WERI-Rb-1 (cell line): ENCODE results near the gene DENND1B.

Source experiments
- DNase-seq: peaks from one replicate; pipeline ENCODE4 v3.0.0-alpha.2; 2020
- H3K27ac ChIP-seq: fragments of 250-450 bp; sonication (Bioruptor Pico); 2 replicates; pipeline ENCODE4 v1.5.1; 2020; ENCODE audit warnings: mild to moderate bottlenecking, moderate library complexity
- H3K27me3 ChIP-seq: fragments of 250-450 bp; sonication (Bioruptor Pico); 2 replicates; pipeline ENCODE4 v1.5.1; 2021; ENCODE audit warnings: mild to moderate bottlenecking, low read depth, moderate library complexity; ENCODE audit not compliant: insufficient read depth, severe bottlenecking
- H3K36me3 ChIP-seq: fragments of 250-450 bp; sonication (Bioruptor Pico); 2 replicates; pipeline ENCODE4 v1.5.1; 2020; ENCODE audit warnings: mild to moderate bottlenecking, moderate library complexity
- H3K4me3 ChIP-seq: 2 replicates; pipeline ENCODE4 v1.5.1; 2011; ENCODE audit warnings: low read depth, mild to moderate bottlenecking, control low read depth, low read length
- H3K9me3 ChIP-seq: fragments of 250-450 bp; sonication (Bioruptor Pico); 2 replicates; pipeline ENCODE4 v1.5.1; 2021; ENCODE audit warnings: mild to moderate bottlenecking, moderate library complexity; ENCODE audit not compliant: severe bottlenecking
- CTCF ChIP-seq: IDR thresholded peaks from 2 replicates; pipeline ENCODE4 v1.5.1; 2011; ENCODE audit warnings: low read depth, mild to moderate bottlenecking, control low read depth, inconsistent platforms, low read length

The DENND1B gene

DNA sequence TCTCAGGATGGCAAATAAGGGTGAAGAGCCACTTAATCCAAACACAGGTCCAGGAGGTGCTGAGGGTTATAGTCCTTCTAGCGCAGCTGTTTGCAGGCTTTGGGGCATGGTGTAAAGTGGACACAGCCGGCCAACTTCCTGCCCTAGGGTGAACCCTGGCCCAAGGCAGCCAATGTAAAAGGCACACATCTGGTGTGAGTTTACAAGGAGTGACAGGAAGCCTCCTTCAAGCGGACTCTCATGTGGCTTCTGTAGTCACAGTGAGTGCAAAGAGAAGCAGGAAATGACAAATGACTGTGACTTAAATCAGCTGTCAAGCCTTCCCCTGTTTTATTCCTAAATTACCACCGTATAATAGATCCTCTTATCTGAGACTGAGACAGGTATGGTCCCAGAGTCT lies 294.2 kb downstream of the DENND1B start:
- H3K4me3 ChIP-seq = no peak overlapping the region
- no peaks in the 10 kb centered on the region for H3K27me3 ChIP-seq
- no peaks in the 10 kb centered on the region for H3K9me3 ChIP-seq
- H3K27ac ChIP-seq = no peak overlapping the region
- no peak for TF ChIP-seq CTCF
- H3K36me3 ChIP-seq = no peaks in the 10 kb centered on the region
- no peak for DNase-seq

- Histone ChIP-seq H3K9me3 (no peaks in the 10 kb centered on the region), H3K27me3 (no peaks in the 10 kb centered on the region)
- TF ChIP-seq CTCF = no peak
These were observed 294.8 kb downstream of the DENND1B start for GRCh38 chr1:197480446-197480845.

DNA sequence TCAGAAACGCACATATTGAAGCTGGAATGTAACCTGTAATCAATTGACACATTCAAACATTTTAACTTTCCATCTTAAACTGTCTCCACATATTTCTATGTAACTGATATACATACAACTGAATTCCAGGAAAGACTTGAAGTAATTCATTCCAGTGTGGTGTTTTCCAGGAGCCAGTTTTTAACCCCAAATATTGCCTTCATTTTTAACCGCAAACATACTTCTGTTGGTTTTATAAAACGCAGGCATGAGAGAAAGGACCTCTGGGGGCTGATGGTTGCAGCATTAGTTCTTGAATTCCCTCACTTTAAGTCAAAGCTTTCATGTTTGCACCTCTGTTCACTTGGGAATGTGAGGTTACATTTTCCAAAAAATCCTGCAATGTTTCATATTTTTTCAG lies 303.1 kb downstream of the DENND1B start:
- DNase-seq = no peak
- no peaks in the 10 kb centered on the region for H3K36me3 ChIP-seq
- H3K27ac ChIP-seq = no peak overlapping the region
- no peak overlapping the region for H3K4me3 ChIP-seq
- no peaks in the 10 kb centered on the region for H3K27me3 ChIP-seq
- H3K9me3 ChIP-seq = no peaks in the 10 kb centered on the region
- no peak for TF ChIP-seq CTCF

More at GRCh38 chr1:197480446-197480845, 294.8 kb downstream of the DENND1B start:
- H3K36me3 ChIP-seq = no peaks in the 10 kb centered on the region
- H3K4me3 ChIP-seq = no peak overlapping the region
- no peak for DNase-seq
- H3K27ac ChIP-seq = no peak overlapping the region

DNA sequence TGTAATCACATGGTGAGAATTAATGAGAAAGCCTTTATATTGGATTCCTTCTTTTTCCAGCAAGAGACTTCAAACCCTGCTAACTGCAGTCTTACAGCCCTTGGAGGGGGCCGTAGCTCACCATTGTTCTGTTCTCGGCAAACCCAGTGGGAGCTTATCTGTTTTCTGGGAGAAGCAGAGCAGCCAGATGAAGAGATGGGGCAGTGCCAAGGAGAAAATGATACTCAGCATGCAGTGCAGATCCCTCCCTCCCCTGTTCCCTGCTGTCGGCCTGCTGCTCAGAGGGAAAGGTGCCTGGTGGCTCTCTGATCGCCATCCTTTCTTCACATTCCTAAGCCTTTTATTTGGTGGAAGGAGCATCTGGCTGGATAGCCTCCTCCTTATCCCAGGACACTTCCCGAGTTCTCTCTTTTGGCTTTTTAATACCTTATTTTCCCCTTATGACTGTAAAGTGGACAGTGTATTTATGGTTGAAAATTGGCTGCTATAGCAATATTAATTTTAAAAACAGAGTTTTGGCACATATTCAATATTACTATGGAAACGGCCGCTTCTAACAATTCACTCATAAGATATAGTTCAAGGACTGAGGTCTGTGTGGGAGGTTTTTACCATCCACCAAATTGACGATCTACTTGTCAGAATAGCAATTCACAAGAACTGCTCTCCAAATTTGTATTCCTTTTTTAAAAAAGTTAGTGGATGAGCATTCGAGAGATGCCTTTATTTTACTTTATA lies 303.9 kb downstream of the DENND1B start:
- H3K27me3 ChIP-seq = no peaks in the 10 kb centered on the region
- no peak for TF ChIP-seq CTCF
- no peak for DNase-seq

GRCh38 chr1:197470330-197470729 lies 304.9 kb downstream of the DENND1B start:
- Histone ChIP-seq H3K4me3 (no peak overlapping the region), H3K9me3 (no peaks in the 10 kb centered on the region), H3K27me3 (no peaks in the 10 kb centered on the region), H3K36me3 (no peaks in the 10 kb centered on the region), H3K27ac (no peak overlapping the region)
- no peak for DNase-seq
- TF ChIP-seq CTCF = no peak

More for the DNA sequence above, 303.9 kb downstream of the DENND1B start:
- Histone ChIP-seq H3K36me3 (no peaks in the 10 kb centered on the region), H3K9me3 (no peaks in the 10 kb centered on the region), H3K27ac (no peak overlapping the region), H3K4me3 (no peak overlapping the region)
